ENCODE results near the gene ZDHHC21. TPM values are rescaled to one million over a fixed set of nuclear protein-coding genes. Genes with fewer than 3 reads are reported as not detected.
"Not testable (repeated sequence)": the region's sequence is repeated elsewhere in the genome, so short reads cannot be mapped to it uniquely, and the experiment has no call there.

Gene ZDHHC21
- total RNA-seq, 2 experiments from 2014 or later: 6.0 to 7.3 TPM

- peaks cover 7% of the 10 kb centered on the region for H3K27me3 Mint-ChIP-seq
- no peaks in the 10 kb centered on the region for H3K4me1 Mint-ChIP-seq
- H3K4me3 Mint-ChIP-seq: no peak overlapping the region
- H3K9me3 Mint-ChIP-seq: peaks cover 16% of the 10 kb centered on the region
- DNase-seq (no peak), ATAC-seq (ENCODE audit: low read depth) (no peak)
- POLR2A ChIA-PET: no interaction called here
- peaks cover 2% of the 10 kb centered on the region for H3K36me3 Mint-ChIP-seq
- no peak overlapping the region for H3K27ac Mint-ChIP-seq
Measured at GRCh38 chr9:14704281-14704680, 11.0 kb upstream of the ZDHHC21 start.

- Mint-ChIP-seq H3K27ac (no peak overlapping the region), H3K4me3 (no peak overlapping the region), H3K27me3 (peaks cover 15% of the 10 kb centered on the region), H3K36me3 (peaks cover 2% of the 10 kb centered on the region), H3K9me3 (peaks cover 11% of the 10 kb centered on the region), H3K4me1 (no peaks in the 10 kb centered on the region)
- DNase-seq (no peak), ATAC-seq (ENCODE audit: low read depth) (no peak)
- POLR2A ChIA-PET: no interaction called here
Measured at GRCh38 chr9:14702200-14702720, 9.0 kb upstream of the ZDHHC21 start.

GRCh38 chr9:14692470-14693250 lies 572 bp downstream of the ZDHHC21 start:
- Mint-ChIP-seq H3K27ac (peak overlapping the region; percentile 91), H3K4me3 (peak overlapping the region; percentile 91), H3K36me3 (peaks cover 7% of the 10 kb centered on the region), H3K9me3 (no peaks in the 10 kb centered on the region), H3K4me1 (peaks cover 24% of the 10 kb centered on the region), H3K27me3 (peaks cover 5% of the 10 kb centered on the region)
- ATAC-seq (ENCODE audit: low read depth) (peak; percentile 55), DNase-seq (no peak)
- POLR2A ChIA-PET: interaction anchor here (0.6 kb wide), 1 partner anchor 87 kb away, joined by 3 read pairs; no protein-coding TSS in a partner anchor

- H3K9me3 Mint-ChIP-seq: no peaks in the 10 kb centered on the region
- peaks cover 24% of the 10 kb centered on the region for H3K4me1 Mint-ChIP-seq
- peaks cover 7% of the 10 kb centered on the region for H3K36me3 Mint-ChIP-seq
- DNase-seq: no peak
- H3K4me3 Mint-ChIP-seq: no peak overlapping the region
- ATAC-seq (ENCODE audit: low read depth): no peak
- no peaks in the 10 kb centered on the region for H3K27me3 Mint-ChIP-seq
- POLR2A ChIA-PET: no interaction called here
- no peak overlapping the region for H3K27ac Mint-ChIP-seq
Measured at GRCh38 chr9:14690948-14691730, 2.1 kb downstream of the ZDHHC21 start.

- POLR2A ChIA-PET: no interaction called here
- no peaks in the 10 kb centered on the region for H3K27me3 Mint-ChIP-seq
- no peaks in the 10 kb centered on the region for H3K9me3 Mint-ChIP-seq
- no peak overlapping the region for H3K4me3 Mint-ChIP-seq
- DNase-seq (no peak), ATAC-seq (ENCODE audit: low read depth) (no peak)
- H3K36me3 Mint-ChIP-seq: peaks cover 25% of the 10 kb centered on the region
- no peak overlapping the region for H3K27ac Mint-ChIP-seq
- peaks cover 12% of the 10 kb centered on the region for H3K4me1 Mint-ChIP-seq
Measured at GRCh38 chr9:14687042-14687719, 6.1 kb downstream of the ZDHHC21 start.

- Mint-ChIP-seq H3K4me3 (no peak overlapping the region), H3K9me3 (no peaks in the 10 kb centered on the region), H3K27me3 (no peaks in the 10 kb centered on the region), H3K36me3 (peaks cover 29% of the 10 kb centered on the region), H3K4me1 (peaks cover 8% of the 10 kb centered on the region), H3K27ac (no peak overlapping the region)
- ATAC-seq (ENCODE audit: low read depth) (no peak), DNase-seq (no peak)
- POLR2A ChIA-PET: no interaction called here
Measured at GRCh38 chr9:14686168-14686567, 7.1 kb downstream of the ZDHHC21 start.

- POLR2A ChIA-PET; H3K27ac Mint-ChIP-seq; H3K4me3 Mint-ChIP-seq; H3K4me1 Mint-ChIP-seq; DNase-seq; ATAC-seq (ENCODE audit: low read depth); H3K9me3 Mint-ChIP-seq; H3K27me3 Mint-ChIP-seq: not testable (repeated sequence)
- H3K36me3 Mint-ChIP-seq: peaks cover 27% of the 10 kb centered on the region
Measured at GRCh38 chr9:14682616-14683015, 10.6 kb downstream of the ZDHHC21 start.

GRCh38 chr9:14678776-14679175 lies 14.5 kb downstream of the ZDHHC21 start:
- Mint-ChIP-seq H3K27ac (no peak overlapping the region), H3K36me3 (peaks cover 21% of the 10 kb centered on the region), H3K9me3 (no peaks in the 10 kb centered on the region), H3K4me3 (no peak overlapping the region), H3K27me3 (no peaks in the 10 kb centered on the region), H3K4me1 (peaks cover 7% of the 10 kb centered on the region)
- POLR2A ChIA-PET: no interaction called here
- DNase-seq: no peak
- no peak for ATAC-seq (ENCODE audit: low read depth)

- Mint-ChIP-seq H3K4me3 (no peak overlapping the region), H3K27me3 (no peaks in the 10 kb centered on the region), H3K4me1 (peaks cover 7% of the 10 kb centered on the region), H3K9me3 (no peaks in the 10 kb centered on the region), H3K36me3 (peaks cover 18% of the 10 kb centered on the region), H3K27ac (no peak overlapping the region)
- POLR2A ChIA-PET: no interaction called here
- no peak for DNase-seq
- no peak for ATAC-seq (ENCODE audit: low read depth)
Measured at GRCh38 chr9:14677872-14678271, 15.4 kb downstream of the ZDHHC21 start.

- Mint-ChIP-seq H3K9me3 (no peaks in the 10 kb centered on the region), H3K27me3 (no peaks in the 10 kb centered on the region), H3K4me1 (peaks cover 7% of the 10 kb centered on the region), H3K36me3 (peaks cover 15% of the 10 kb centered on the region), H3K4me3 (no peak overlapping the region), H3K27ac (no peak overlapping the region)
- ATAC-seq (ENCODE audit: low read depth): no peak
- POLR2A ChIA-PET: no interaction called here
- DNase-seq: no peak
Measured at GRCh38 chr9:14677396-14677795, 15.8 kb downstream of the ZDHHC21 start.

- POLR2A ChIA-PET: no interaction called here
- Mint-ChIP-seq H3K27me3 (no peaks in the 10 kb centered on the region), H3K4me1 (peaks cover 5% of the 10 kb centered on the region), H3K4me3 (no peak overlapping the region), H3K27ac (no peak overlapping the region), H3K36me3 (peaks cover 17% of the 10 kb centered on the region), H3K9me3 (no peaks in the 10 kb centered on the region)
- ATAC-seq (ENCODE audit: low read depth) (no peak), DNase-seq (no peak)
Measured at GRCh38 chr9:14674630-14675029, 18.6 kb downstream of the ZDHHC21 start.

GRCh38 chr9:14671377-14671776 lies 21.9 kb downstream of the ZDHHC21 start:
- H3K27ac Mint-ChIP-seq: no peak overlapping the region
- peaks cover 10% of the 10 kb centered on the region for H3K36me3 Mint-ChIP-seq
- H3K4me3 Mint-ChIP-seq: no peak overlapping the region
- peaks cover 3% of the 10 kb centered on the region for H3K4me1 Mint-ChIP-seq
- POLR2A ChIA-PET: no interaction called here
- no peak for DNase-seq
- no peak for ATAC-seq (ENCODE audit: low read depth)
- no peaks in the 10 kb centered on the region for H3K9me3 Mint-ChIP-seq
- H3K27me3 Mint-ChIP-seq: no peaks in the 10 kb centered on the region

- DNase-seq (no peak), ATAC-seq (ENCODE audit: low read depth) (no peak)
- peaks cover 10% of the 10 kb centered on the region for H3K36me3 Mint-ChIP-seq
- no peak overlapping the region for H3K27ac Mint-ChIP-seq
- peaks cover 3% of the 10 kb centered on the region for H3K4me1 Mint-ChIP-seq
- no peaks in the 10 kb centered on the region for H3K27me3 Mint-ChIP-seq
- no peak overlapping the region for H3K4me3 Mint-ChIP-seq
- POLR2A ChIA-PET: no interaction called here
- no peaks in the 10 kb centered on the region for H3K9me3 Mint-ChIP-seq
Measured at GRCh38 chr9:14670718-14671117, 22.5 kb downstream of the ZDHHC21 start.
